Neural cell (in vitro differentiated cells): ENCODE measurements around the gene NKD2. TPM values are rescaled to one million over a fixed set of nuclear protein-coding genes. Genes with fewer than 3 reads are reported as not detected.

ENCODE experiments used
- H2AFZ ChIP-seq: fragments of 200-600, 300-800 bp; sonication (generic), shearing (Covaris generic); 2 replicates; pipeline ENCODE4 v1.6.0; 2014; ENCODE audit warnings: low read depth, mild to moderate bottlenecking, antibody characterized with exemption, low read length, moderate library complexity
- H3F3A ChIP-seq: fragments of 200-600 bp; shearing (Covaris generic); 2 replicates; pipeline ENCODE4 v1.6.1; 2016; ENCODE audit warnings: mild to moderate bottlenecking, moderate library complexity, mixed read lengths, antibody characterized with exemption, low read length; ENCODE audit not compliant: insufficient read depth, poor library complexity, severe bottlenecking
- H3K27ac ChIP-seq: fragments of 200-600, 300-800 bp; sonication (generic), shearing (Covaris generic); 2 replicates; pipeline ENCODE4 v1.5.1; 2014; ENCODE audit warnings: mild to moderate bottlenecking, low read length, moderate library complexity
- H3K27me3 ChIP-seq: fragments of 300-800, 200-600 bp; sonication (generic), shearing (Covaris generic); 2 replicates; pipeline ENCODE4 v1.6.0; 2014; ENCODE audit warnings: mild to moderate bottlenecking, low read depth, low read length, moderate library complexity; ENCODE audit not compliant: insufficient read depth
- H3K36me3 ChIP-seq: fragments of 300-800, 200-600 bp; sonication (generic), shearing (Covaris generic); 2 replicates; pipeline ENCODE4 v1.5.1; 2014; ENCODE audit warnings: mild to moderate bottlenecking, antibody characterized with exemption, low read length, moderate library complexity; ENCODE audit not compliant: insufficient read depth
- H3K4me2 ChIP-seq: fragments of 300-800, 200-600 bp; sonication (generic), shearing (Covaris generic); 2 replicates; pipeline ENCODE4 v1.6.0; 2014; ENCODE audit warnings: mild to moderate bottlenecking, low read length
- H3K4me3 ChIP-seq: fragments of 300-800, 200-600 bp; sonication (generic), shearing (Covaris generic); 2 replicates; pipeline ENCODE4 v1.5.1; 2014; ENCODE audit warnings: mild to moderate bottlenecking, low read length, moderate library complexity
- H3K79me2 ChIP-seq: fragments of 200-600 bp; shearing (Covaris generic); replicated peaks from 2 replicates; pipeline ENCODE4 v1.6.0; 2014; ENCODE audit warnings: mild to moderate bottlenecking, low read length, moderate library complexity; ENCODE audit not compliant: insufficient read depth
- H3K9ac ChIP-seq: fragments of 300-800, 200-600 bp; sonication (generic), shearing (Covaris generic); 2 replicates; pipeline ENCODE4 v1.6.1; 2016; ENCODE audit warnings: mild to moderate bottlenecking, low read length, mixed read lengths
- H3K9me2 ChIP-seq: fragments of 200-600 bp; shearing (Covaris generic); 2 replicates; pipeline ENCODE4 v1.6.1; 2016; ENCODE audit warnings: mild to moderate bottlenecking, low read length, mixed read lengths; ENCODE audit not compliant: insufficient read depth
- H3K9me3 ChIP-seq: fragments of 200-600, 300-800 bp; sonication (generic), shearing (Covaris generic); 2 replicates; pipeline ENCODE4 v1.6.1; 2016; ENCODE audit warnings: mild to moderate bottlenecking, mixed run types, low read length, moderate library complexity, mixed read lengths
- H4K20me1 ChIP-seq: fragments of 200-600 bp; shearing (Covaris generic); 2 replicates; pipeline ENCODE4 v1.6.1; 2016; ENCODE audit warnings: mild to moderate bottlenecking, mixed run types; ENCODE audit not compliant: insufficient read depth
- EP300 ChIP-seq: fragments of 450-650 bp; conservative IDR thresholded peaks from 2 replicates; pipeline ENCODE4 v1.6.1; 2014; ENCODE audit warnings: antibody characterized with exemption, mild to moderate bottlenecking, moderate library complexity; ENCODE audit not compliant: poor library complexity, severe bottlenecking
- EZH2 ChIP-seq: fragments of 200-600, 300-800 bp; shearing (Covaris generic), sonication (generic); IDR thresholded peaks from 2 replicates; pipeline ENCODE4 v1.6.1; 2014; ENCODE audit warnings: antibody characterized with exemption, low read length, borderline replicate concordance, mild to moderate bottlenecking; ENCODE audit not compliant: insufficient read depth, poor library complexity, severe bottlenecking
- MXI1 ChIP-seq: fragments of 450-650 bp; conservative IDR thresholded peaks from 2 replicates; pipeline ENCODE4 v1.6.1; 2014; ENCODE audit warnings: antibody characterized with exemption, mild to moderate bottlenecking; ENCODE audit not compliant: poor library complexity, severe bottlenecking
- POLR2AphosphoS5 ChIP-seq: IDR thresholded peaks from 2 replicates; pipeline ENCODE4 v1.6.1; 2012
- RAD21 ChIP-seq: fragments of 450-650 bp; conservative IDR thresholded peaks from 2 replicates; pipeline ENCODE4 v1.6.1; 2014; ENCODE audit warnings: antibody characterized with exemption, mild to moderate bottlenecking, moderate library complexity
- SMC3 ChIP-seq: fragments of 450-650 bp; conservative IDR thresholded peaks from 2 replicates; pipeline ENCODE4 v1.6.1; 2014; ENCODE audit warnings: antibody characterized with exemption, mild to moderate bottlenecking, moderate library complexity; ENCODE audit not compliant: poor library complexity
- TAF1 ChIP-seq: IDR thresholded peaks from 2 replicates; pipeline ENCODE4 v1.6.1; 2012; ENCODE audit warnings: low read depth
- polyA plus RNA-seq: library from polyadenylated mRNA; depleted of rRNA; stranded (reverse); fragments of >200 nt; gene quantifications from 2 replicates; pipeline ENCODE4 v1.2.3, GENCODE V29; 2014
- TF ChIP-seq, protein P1 (sequence below): fragments of 450-650 bp; IDR thresholded peaks from 2 replicates; pipeline ENCODE4 v1.5.1; 2014; ENCODE audit warnings: antibody characterized with exemption, mild to moderate bottlenecking, moderate library complexity; ENCODE audit not compliant: poor library complexity, severe bottlenecking
- TF ChIP-seq, protein P2 (sequence below): IDR thresholded peaks from 2 replicates; pipeline ENCODE4 v1.6.1; 2012; ENCODE audit warnings: borderline replicate concordance

Gene NKD2
- polyA plus RNA-seq, 1 donor from 2014 or later, result 7.2 TPM

DNA sequence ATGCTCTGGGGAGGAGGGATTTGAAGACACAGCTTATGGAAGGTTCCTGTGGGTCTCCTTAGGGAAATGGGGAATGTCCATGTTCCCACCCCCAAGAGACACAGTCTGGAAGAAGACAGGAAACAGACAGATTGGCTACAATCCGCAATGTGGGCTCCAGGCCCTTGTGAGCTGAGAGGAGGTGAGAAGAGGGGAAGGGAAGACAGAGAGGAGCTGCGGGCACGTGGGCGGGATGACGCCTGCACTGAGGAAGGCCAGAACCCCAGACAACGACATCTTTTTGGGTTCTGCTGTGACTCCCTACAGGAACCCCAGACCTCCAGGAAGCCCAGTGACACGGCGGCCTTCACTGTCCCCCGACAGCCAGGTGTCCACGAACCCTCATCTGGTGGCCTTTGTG, 29.9 kb upstream of the NKD2 start:
- no peak overlapping the region for H3K27ac ChIP-seq

DNA sequence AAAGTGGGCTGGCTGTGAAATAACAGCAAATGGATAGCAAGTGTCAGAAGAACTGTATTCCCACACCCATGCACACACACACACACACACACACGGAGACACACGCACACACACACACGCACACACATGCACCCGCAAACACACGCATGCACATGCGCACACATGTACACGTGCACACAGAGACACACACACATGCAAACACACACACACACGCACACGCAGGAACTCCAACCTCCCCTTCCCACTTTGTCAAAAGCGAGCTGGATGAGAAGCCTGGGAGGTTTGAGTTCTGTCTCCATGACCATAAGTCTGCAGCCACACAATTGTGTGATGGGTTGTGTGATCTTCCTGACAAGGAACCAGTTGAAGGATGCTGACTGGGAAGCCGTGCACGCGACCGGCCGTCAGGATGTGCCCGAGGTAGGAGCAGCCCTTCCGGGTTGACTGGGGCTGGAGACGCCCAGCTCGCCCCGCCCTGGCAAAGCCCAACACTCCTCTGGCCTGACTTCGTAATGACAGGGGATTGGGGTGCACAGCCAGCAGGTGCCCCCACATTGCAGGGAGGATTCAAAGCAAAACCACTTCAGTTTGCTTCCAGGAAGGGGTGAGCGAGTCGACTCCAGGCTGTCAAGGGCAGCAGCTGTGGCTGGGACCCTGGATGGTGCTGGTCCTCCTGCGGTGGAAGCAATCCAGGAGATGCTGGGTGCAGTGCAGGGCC, 29.3 kb upstream of the NKD2 start:
- Histone ChIP-seq H3K9me2 (no peaks in the 10 kb centered on the region), H4K20me1 (no peaks in the 10 kb centered on the region), H3K27ac (no peak overlapping the region), H3K4me3 (no peak overlapping the region), H3F3A (no peaks in the 10 kb centered on the region), H3K27me3 (no peaks in the 10 kb centered on the region), H3K36me3 (no peaks in the 10 kb centered on the region), H2AFZ (no peak overlapping the region), H3K79me2 (no peaks in the 10 kb centered on the region), H3K9me3 (no peaks in the 10 kb centered on the region), H3K4me2 (no peak overlapping the region), H3K9ac (no peak overlapping the region)
- no peak for TF ChIP-seq SMC3
- TF ChIP-seq TAF1, result no peak
- TF ChIP-seq EP300, result no peak
- TF ChIP-seq, protein P1, sequence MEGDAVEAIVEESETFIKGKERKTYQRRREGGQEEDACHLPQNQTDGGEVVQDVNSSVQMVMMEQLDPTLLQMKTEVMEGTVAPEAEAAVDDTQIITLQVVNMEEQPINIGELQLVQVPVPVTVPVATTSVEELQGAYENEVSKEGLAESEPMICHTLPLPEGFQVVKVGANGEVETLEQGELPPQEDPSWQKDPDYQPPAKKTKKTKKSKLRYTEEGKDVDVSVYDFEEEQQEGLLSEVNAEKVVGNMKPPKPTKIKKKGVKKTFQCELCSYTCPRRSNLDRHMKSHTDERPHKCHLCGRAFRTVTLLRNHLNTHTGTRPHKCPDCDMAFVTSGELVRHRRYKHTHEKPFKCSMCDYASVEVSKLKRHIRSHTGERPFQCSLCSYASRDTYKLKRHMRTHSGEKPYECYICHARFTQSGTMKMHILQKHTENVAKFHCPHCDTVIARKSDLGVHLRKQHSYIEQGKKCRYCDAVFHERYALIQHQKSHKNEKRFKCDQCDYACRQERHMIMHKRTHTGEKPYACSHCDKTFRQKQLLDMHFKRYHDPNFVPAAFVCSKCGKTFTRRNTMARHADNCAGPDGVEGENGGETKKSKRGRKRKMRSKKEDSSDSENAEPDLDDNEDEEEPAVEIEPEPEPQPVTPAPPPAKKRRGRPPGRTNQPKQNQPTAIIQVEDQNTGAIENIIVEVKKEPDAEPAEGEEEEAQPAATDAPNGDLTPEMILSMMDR, result no peak
- TF ChIP-seq, protein P2, sequence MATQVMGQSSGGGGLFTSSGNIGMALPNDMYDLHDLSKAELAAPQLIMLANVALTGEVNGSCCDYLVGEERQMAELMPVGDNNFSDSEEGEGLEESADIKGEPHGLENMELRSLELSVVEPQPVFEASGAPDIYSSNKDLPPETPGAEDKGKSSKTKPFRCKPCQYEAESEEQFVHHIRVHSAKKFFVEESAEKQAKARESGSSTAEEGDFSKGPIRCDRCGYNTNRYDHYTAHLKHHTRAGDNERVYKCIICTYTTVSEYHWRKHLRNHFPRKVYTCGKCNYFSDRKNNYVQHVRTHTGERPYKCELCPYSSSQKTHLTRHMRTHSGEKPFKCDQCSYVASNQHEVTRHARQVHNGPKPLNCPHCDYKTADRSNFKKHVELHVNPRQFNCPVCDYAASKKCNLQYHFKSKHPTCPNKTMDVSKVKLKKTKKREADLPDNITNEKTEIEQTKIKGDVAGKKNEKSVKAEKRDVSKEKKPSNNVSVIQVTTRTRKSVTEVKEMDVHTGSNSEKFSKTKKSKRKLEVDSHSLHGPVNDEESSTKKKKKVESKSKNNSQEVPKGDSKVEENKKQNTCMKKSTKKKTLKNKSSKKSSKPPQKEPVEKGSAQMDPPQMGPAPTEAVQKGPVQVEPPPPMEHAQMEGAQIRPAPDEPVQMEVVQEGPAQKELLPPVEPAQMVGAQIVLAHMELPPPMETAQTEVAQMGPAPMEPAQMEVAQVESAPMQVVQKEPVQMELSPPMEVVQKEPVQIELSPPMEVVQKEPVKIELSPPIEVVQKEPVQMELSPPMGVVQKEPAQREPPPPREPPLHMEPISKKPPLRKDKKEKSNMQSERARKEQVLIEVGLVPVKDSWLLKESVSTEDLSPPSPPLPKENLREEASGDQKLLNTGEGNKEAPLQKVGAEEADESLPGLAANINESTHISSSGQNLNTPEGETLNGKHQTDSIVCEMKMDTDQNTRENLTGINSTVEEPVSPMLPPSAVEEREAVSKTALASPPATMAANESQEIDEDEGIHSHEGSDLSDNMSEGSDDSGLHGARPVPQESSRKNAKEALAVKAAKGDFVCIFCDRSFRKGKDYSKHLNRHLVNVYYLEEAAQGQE, result no peak
- no peak for TF ChIP-seq MXI1
- no peak for TF ChIP-seq EZH2
- no peak for TF ChIP-seq POLR2AphosphoS5
- TF ChIP-seq RAD21, result no peak

More for the DNA sequence above, 29.9 kb upstream of the NKD2 start:
- TF ChIP-seq EP300 (no peak), TAF1 (no peak), SMC3 (no peak)
- TF ChIP-seq, protein P2, result no peak
- H3K9ac ChIP-seq, result no peak overlapping the region
- no peaks in the 10 kb centered on the region for H4K20me1 ChIP-seq
- H3F3A ChIP-seq, result no peaks in the 10 kb centered on the region
- H3K27me3 ChIP-seq, result no peaks in the 10 kb centered on the region
- no peaks in the 10 kb centered on the region for H3K9me2 ChIP-seq
- H3K9me3 ChIP-seq, result no peaks in the 10 kb centered on the region
- no peak overlapping the region for H3K4me2 ChIP-seq
- no peak overlapping the region for H3K4me3 ChIP-seq
- H3K36me3 ChIP-seq, result no peaks in the 10 kb centered on the region
- no peak overlapping the region for H2AFZ ChIP-seq
- no peaks in the 10 kb centered on the region for H3K79me2 ChIP-seq
